Aorta (tissue), 5 donors: ENCODE data around the gene ING5. TPM values are rescaled to one million over a fixed set of nuclear protein-coding genes. Genes with fewer than 3 reads are reported as not detected.

Source experiments
- ATAC-seq: fragments of 200-7000 bp; cut with Tn5 transposase; one replicate; pipeline ENCODE4 v1.9.1; 2022; ENCODE audit warnings: moderate library complexity; ENCODE audit not compliant: low FRiP score
- DNase-seq, 2 donors: peaks; one replicate each; pipeline ENCODE4 v3.0.0-alpha.2; 2020
- H3K27ac ChIP-seq, 2 donors: one replicate each; pipeline ENCODE4 v1.5.1; 2013; ENCODE audit warnings: low read length in 2 of 2, mild to moderate bottlenecking in 2 of 2, moderate library complexity in 2 of 2, control low read depth in 1 of 2, inconsistent platforms in 1 of 2, low read depth in 1 of 2
- H3K27me3 ChIP-seq, 2 donors: one replicate each; pipeline ENCODE4 v1.6.1; 2013; ENCODE audit warnings: control low read depth in 1 of 2, low read length in 1 of 2, mild to moderate bottlenecking in 1 of 2, moderate library complexity in 1 of 2; ENCODE audit not compliant: insufficient read depth in 2 of 2, control insufficient read depth in 1 of 2
- H3K36me3 ChIP-seq, 2 donors: one replicate each; pipeline ENCODE4 v1.6.1; 2013; ENCODE audit warnings: control low read depth in 1 of 2, low read length in 1 of 2, mild to moderate bottlenecking in 1 of 2; ENCODE audit not compliant: insufficient read depth in 2 of 2, control insufficient read depth in 1 of 2
- H3K4me1 ChIP-seq, 2 donors: one replicate each; pipeline ENCODE4 v1.6.1; 2013; ENCODE audit warnings: low read length in 2 of 2, control low read depth in 1 of 2, mild to moderate bottlenecking in 1 of 2, moderate library complexity in 1 of 2; ENCODE audit not compliant: insufficient read depth in 2 of 2, control insufficient read depth in 1 of 2
- H3K4me3 ChIP-seq, 2 donors: one replicate each; pipeline ENCODE4 v1.5.1; 2013; ENCODE audit warnings: low read length in 2 of 2, control low read depth in 1 of 2, mild to moderate bottlenecking in 1 of 2
- H3K9me3 ChIP-seq: one replicate; pipeline ENCODE4 v1.6.1; 2013; ENCODE audit warnings: mild to moderate bottlenecking, low read length; ENCODE audit not compliant: control insufficient read depth
- WGBS, 2 donors: extraction: QIAGEN DNeasy Blood & Tissue Kit; methylation state at CpG; one replicate each; pipeline ENCODE4 v1.1.7; 2013; 5-methylcytosine and 5-hydroxymethylcytosine counted together
- intact Hi-C, 2 donors: fragments of 100-400 bp; cut with DNase I; formaldehyde crosslinking; loops; one replicate each; pipeline versions ENCODE4 v1.14.2 to v1.15.0; 2022
- polyA plus RNA-seq, 2 donors: library from polyadenylated mRNA; stranded (reverse); fragments of 200-250 nt; gene quantifications; one replicate each; pipeline ENCODE4 v1.2.3, GENCODE V29; 2013
- total RNA-seq, 2 donors: library from RNA; stranded (reverse); fragmentation: NEBNext Ultra II Directional; extraction: Animal tissue kit (Norgen Biotek cat#: 25700); gene quantifications; one replicate each; pipeline ENCODE4 v1.2.1, GENCODE V29; 2021
- donor health status: healthy with polysubstance abuse.
- donor health status: Bipolar disorder and iron deficiency.
- donor health status: DM: no; HTN: no; CAD: no.
- donor health status: DM: no; HTN: no; CAD: no.
- donor health status: DM: yes; HTN: yes; CAD: no.

The ING5 gene
- total and polyA plus RNA-seq, 4 donors: 11.9 to 51.7 (median 31.2) TPM

DNA sequence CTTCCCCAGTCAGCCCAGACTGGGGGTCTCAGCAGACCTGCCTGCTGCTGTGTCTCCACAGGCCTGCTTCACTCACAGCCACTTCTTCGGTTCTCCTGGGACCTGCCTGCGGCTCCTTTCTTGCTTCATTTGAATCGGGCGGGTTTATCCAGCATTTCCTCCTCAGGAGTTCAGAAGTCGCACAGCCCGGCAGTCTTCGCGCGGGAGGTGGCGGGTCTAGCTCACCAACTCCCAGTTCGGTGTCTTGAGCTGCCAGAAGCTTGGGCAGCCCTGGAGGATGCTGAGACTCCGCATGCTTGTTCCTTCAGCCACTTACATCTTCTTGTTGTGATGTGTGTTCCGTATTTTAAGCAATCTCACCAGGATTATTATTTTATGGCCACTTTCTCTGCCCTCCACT, 43.4 kb downstream of the ING5 start:
- WGBS, 2 donors: 93% methylated on average over 13 of the region's 13 CpGs
- intact Hi-C loops: no loop called here
- no peaks in the 10 kb centered on the region for H3K9me3 ChIP-seq
- H3K27me3 ChIP-seq: no peaks in the 10 kb centered on the region
- H3K4me3 ChIP-seq: no peak overlapping the region
- H3K27ac ChIP-seq: no peak overlapping the region
- no peak for DNase-seq
- H3K4me1 ChIP-seq: no peaks in the 10 kb centered on the region
- no peak for ATAC-seq
- H3K36me3 ChIP-seq: peaks cover 0 to 3% of the 10 kb centered on the region in 2 donors

DNA sequence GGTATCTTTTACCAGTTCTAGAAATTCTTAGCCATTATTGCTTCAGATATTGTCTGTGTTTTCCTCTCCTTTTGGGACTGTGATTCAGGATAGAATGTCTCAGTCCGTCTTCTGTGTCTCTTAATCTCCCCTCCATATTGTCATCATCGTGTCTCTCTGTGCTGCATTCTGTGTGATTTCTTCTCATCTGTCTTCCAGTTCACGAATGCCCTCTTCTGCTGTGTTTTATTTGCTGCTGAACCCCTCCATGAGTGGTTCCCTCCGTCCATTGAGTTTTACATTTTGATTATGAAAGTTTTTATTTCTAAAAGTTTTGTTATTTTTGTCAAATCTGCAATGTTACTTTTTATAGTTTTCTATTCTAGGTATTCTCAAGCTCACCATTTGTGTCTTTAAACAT, 44.2 kb downstream of the ING5 start:
- DNase-seq: no peak
- no peak for ATAC-seq
- H3K4me3 ChIP-seq: no peak overlapping the region
- no peaks in the 10 kb centered on the region for H3K9me3 ChIP-seq
- intact Hi-C loops: no loop called here
- no peak overlapping the region for H3K27ac ChIP-seq
- peaks cover 0 to 3% of the 10 kb centered on the region in 2 donors for H3K36me3 ChIP-seq
- H3K27me3 ChIP-seq: no peaks in the 10 kb centered on the region
- no peaks in the 10 kb centered on the region for H3K4me1 ChIP-seq
- 85 to 89% methylated on average over 4 of the region's 4 CpGs for WGBS, 2 donors

DNA sequence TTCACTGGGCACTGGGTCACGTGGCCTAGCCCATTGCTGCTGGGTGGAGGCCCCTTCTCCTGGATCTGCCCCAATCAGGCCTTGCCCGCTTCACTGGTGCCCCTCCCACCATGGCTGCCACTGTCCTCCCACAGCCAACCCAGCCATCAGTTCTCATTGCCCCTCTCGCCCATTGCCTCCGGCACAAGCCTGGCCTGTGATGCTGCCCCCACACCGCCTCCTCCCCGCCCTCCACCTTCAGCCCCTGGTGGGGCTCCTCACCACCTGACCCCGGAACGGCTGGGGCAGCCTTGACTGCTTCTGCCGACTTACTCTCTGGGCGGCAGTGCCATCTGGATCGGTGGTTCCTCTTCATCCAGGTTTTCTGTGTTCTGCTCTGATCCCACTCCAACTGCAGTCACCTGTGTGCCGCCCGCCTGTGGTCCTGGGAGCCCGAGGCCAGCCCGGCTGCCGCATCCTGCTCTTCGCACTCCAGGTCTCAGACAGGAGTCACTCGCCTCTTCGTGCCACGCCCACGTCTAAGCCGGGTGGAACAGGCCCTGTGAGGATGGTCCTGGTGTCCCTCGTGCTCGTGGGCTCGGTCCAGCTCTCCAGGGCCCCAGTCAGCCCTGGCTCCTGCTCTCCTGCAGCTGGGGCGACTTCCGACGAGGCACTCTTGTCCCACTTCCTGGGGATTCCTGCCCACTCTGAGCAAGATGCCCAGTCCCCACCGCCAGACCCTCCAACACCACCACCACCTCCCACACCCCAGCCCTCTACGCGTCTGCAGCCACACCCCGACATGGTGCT, 46.8 kb downstream of the ING5 start:
- 92% methylated on average over 31 to 32 of the region's 32 CpGs for WGBS, 2 donors
- H3K9me3 ChIP-seq: no peaks in the 10 kb centered on the region
- H3K4me1 ChIP-seq: no peaks in the 10 kb centered on the region
- H3K4me3 ChIP-seq: no peak overlapping the region
- H3K27me3 ChIP-seq: no peaks in the 10 kb centered on the region
- intact Hi-C loops: no loop called here
- H3K27ac ChIP-seq: no peak overlapping the region
- no peak for ATAC-seq
- peaks cover 0 to 3% of the 10 kb centered on the region in 2 donors for H3K36me3 ChIP-seq
- no peak for DNase-seq

DNA sequence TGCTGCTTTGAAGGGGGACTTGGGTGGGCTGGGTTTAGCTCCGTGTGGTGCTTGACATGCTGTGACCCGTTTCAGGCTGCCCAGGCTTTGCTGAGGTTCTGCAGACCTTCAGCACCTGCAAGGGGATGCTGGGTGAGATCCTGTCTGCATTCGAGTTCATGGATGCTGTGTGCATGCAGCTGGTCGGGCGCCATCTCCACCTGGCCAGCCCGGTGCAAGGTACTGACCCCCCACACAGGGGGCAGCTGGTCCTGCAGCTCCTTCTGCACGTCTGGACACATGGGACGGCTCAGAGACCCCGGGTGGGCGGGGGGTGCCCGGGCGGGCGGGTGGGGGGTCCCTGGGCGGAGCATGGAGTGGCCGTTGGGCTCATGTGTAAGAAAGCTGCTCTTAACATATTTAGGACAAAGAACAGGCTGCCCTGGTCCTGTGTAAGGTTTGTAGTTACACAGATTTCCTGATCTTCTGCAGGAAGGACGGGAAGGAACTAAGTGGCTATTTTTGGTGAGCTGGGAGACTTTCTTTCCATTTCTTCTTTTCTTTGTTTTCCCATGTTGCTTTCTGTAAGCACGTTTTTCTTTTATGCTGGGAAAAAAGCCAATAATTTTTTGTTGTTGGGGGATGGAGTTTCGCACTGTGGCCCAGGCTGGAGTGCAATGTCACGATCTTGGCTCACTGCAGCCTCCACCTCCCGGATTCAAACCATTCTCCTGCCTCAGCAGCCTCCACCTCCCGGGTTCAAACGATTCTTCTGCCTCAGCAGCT, 48.4 kb downstream of the ING5 start:
- no peak overlapping the region for H3K4me3 ChIP-seq
- intact Hi-C loops: no loop called here
- peaks cover 0 to 3% of the 10 kb centered on the region in 2 donors for H3K36me3 ChIP-seq
- no peaks in the 10 kb centered on the region for H3K4me1 ChIP-seq
- H3K27ac ChIP-seq: no peak overlapping the region
- no peak for DNase-seq
- ATAC-seq: no peak
- H3K9me3 ChIP-seq: no peaks in the 10 kb centered on the region
- no peaks in the 10 kb centered on the region for H3K27me3 ChIP-seq
- WGBS, 2 donors: 40 to 46% methylated on average over 22 of the region's 22 CpGs

DNA sequence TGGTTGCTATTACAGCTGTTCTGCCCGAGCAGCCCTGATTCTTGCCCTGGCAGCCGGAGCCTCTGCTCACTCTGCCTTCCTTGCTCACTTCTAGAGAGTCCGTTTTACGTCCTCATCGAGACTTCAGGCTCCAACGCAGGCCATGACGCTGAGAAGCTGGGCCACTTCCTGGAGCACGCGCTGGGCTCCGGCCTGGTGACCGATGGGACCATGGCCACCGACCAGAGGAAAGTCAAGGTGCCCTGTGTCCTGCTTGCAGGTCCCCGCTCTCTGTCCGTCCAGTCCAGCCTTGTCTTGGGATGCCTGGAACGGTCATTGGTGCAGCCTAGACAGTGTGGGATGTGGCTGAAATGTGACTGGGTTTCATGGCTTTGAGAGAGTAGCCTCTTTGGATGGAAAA, 49.3 kb downstream of the ING5 start:
- ATAC-seq: no peak
- Histone ChIP-seq H3K27me3 (no peaks in the 10 kb centered on the region), H3K27ac (no peak overlapping the region), H3K4me1 (no peaks in the 10 kb centered on the region), H3K9me3 (no peaks in the 10 kb centered on the region), H3K36me3 (peaks cover 0 to 1% of the 10 kb centered on the region in 2 donors), H3K4me3 (no peak overlapping the region)
- intact Hi-C loops: no loop called here
- DNase-seq: no peak
- 92% methylated on average over 15 of the region's 15 CpGs for WGBS, 2 donors

DNA sequence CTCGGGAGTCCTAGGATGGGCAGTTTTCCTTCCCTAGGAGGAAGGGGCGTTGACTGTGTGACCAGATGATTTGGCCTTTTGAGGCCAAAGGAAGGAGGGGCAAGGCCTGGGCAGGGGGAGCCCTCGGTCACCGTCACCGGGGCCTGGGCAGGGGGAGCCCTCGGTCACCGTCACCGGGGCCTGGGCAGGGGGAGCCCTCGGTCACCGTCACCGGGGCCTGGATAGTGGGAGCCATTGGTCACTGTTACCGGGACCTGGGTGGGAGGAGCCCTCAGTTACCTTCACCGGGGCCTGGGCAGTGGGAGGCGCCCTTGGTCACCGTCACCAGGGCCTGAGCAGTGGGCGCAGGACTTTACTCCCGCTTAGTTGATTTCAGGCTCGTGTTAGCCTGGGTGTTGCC, 49.9 kb downstream of the ING5 start:
- Histone ChIP-seq H3K27me3 (no peaks in the 10 kb centered on the region), H3K4me3 (no peak overlapping the region), H3K27ac (no peak overlapping the region), H3K4me1 (no peaks in the 10 kb centered on the region), H3K36me3 (peaks cover 0 to 1% of the 10 kb centered on the region in 2 donors), H3K9me3 (no peaks in the 10 kb centered on the region)
- ATAC-seq (no peak), DNase-seq (no peak)
- 93 to 96% methylated on average over 17 to 18 of the region's 18 CpGs for WGBS, 2 donors
- intact Hi-C loops: no loop called here

DNA sequence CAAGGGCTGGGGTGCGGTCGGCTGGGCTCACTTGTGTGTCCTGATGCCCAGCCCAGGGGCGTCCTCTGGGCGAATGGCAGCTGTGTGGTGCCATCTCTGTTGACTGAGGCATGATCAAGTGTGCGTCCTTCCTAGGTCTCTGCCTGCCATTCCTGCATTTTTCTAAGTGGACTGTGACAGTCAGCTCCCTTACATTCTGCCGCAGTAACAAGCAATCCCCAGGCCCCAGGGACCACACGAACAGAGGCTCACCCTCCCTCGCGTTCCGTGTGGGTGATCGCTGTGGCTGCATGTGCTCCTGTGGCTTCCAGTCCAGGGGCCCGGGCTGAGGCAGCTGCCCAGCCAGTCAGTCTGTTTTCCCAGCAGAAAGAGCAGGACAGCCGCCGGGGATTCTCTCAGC, 50.4 kb downstream of the ING5 start:
- no peak for ATAC-seq

DNA sequence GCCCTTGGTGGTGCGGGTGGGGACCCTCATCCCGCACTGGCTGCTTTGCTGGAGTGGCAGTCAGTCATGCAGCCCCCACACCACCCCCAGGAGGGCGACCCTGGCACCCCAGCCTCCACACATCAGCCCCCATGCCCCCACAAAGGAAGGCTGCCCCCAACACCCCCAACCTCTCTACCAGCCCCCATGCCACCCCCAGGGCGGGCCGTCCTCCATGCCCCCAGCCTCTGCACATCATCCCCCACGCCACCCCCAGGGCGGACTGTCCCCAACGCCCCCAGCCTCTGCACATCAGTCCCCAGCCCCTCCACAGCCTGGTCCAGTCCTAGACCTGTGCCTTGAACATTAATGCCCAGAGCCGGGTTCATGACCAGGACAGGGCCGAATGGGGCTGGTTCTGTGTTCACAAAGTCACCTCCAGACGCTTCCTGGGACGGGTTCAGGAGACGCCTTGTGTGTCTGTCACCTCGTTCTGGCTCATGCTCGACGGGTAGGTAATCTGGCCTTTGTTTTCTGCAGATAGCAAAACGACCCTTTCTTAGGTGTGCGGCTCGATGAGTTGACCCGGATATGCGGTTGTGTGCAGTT, 50.9 kb downstream of the ING5 start:
- no peaks in the 10 kb centered on the region for H3K9me3 ChIP-seq
- H3K4me1 ChIP-seq: no peaks in the 10 kb centered on the region
- H3K36me3 ChIP-seq: peaks cover 0 to 1% of the 10 kb centered on the region in 2 donors
- no peak for DNase-seq
- intact Hi-C loops: no loop called here
- 95% methylated on average over 19 to 21 of the region's 21 CpGs for WGBS, 2 donors
- ATAC-seq: no peak
- H3K27me3 ChIP-seq: no peaks in the 10 kb centered on the region
- H3K27ac ChIP-seq: no peak overlapping the region
- no peak overlapping the region for H3K4me3 ChIP-seq

More for the DNA sequence above, 50.4 kb downstream of the ING5 start:
- WGBS, 2 donors: 97 to 98% methylated on average over 14 of the region's 14 CpGs
- Histone ChIP-seq H3K27me3 (no peaks in the 10 kb centered on the region), H3K4me1 (no peaks in the 10 kb centered on the region), H3K4me3 (no peak overlapping the region), H3K9me3 (no peaks in the 10 kb centered on the region), H3K27ac (no peak overlapping the region), H3K36me3 (peaks cover 0 to 1% of the 10 kb centered on the region in 2 donors)
- no peak for DNase-seq
- intact Hi-C loops: no loop called here
